ENCODE measurements around the gene PPP2R2C.

The PPP2R2C gene

DNA sequence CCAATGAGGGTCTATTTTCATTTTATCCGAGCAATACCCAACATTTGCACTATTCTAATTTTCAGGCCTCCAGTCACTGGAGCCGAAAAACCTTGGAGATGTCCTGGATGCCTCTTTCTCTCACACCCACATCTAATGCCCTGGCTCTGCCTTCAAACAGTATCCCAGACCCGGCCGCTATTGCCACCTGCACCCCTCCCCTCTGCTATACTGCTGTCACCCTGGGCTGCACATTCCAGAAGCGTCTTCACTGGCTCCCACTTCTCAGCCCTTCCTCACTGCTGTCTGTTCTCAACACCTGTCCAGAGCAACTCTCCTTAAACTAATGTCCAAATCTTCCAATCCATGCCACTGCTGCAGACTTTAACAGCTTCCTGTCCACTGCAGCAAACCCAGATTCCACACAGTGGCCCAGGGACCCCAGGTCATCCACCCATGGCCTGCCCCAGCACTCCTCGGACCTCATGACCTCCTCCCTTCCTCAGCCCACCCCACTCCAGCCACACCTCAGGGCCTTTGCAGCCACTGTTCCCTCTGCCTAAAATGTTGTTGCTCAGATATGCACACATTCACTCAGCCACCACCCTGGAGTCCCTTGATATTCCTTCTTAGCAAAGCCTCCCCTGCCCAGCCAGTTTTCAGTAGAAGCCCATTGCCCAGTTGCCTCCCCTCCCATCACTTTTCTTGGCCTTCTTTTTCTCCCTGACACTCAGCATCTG is 30.5 kb upstream of the PPP2R2C start (continued):
- TF ChIP-seq ZNF701 (tag by site-specific recombination; IDR thresholded peaks at IDR 0.05) (no peak), ZNF433 (tag by site-specific recombination; IDR thresholded peaks at IDR 0.05; ENCODE audit: low read depth) (no peak), ZSCAN23 (tag by site-specific recombination; IDR thresholded peaks at IDR 0.05) (no peak), ZBTB7A (tag by site-specific recombination; IDR thresholded peaks at IDR 0.05; ENCODE audit: low read depth) (no peak)
- TF ChIP-seq, protein P1, sequence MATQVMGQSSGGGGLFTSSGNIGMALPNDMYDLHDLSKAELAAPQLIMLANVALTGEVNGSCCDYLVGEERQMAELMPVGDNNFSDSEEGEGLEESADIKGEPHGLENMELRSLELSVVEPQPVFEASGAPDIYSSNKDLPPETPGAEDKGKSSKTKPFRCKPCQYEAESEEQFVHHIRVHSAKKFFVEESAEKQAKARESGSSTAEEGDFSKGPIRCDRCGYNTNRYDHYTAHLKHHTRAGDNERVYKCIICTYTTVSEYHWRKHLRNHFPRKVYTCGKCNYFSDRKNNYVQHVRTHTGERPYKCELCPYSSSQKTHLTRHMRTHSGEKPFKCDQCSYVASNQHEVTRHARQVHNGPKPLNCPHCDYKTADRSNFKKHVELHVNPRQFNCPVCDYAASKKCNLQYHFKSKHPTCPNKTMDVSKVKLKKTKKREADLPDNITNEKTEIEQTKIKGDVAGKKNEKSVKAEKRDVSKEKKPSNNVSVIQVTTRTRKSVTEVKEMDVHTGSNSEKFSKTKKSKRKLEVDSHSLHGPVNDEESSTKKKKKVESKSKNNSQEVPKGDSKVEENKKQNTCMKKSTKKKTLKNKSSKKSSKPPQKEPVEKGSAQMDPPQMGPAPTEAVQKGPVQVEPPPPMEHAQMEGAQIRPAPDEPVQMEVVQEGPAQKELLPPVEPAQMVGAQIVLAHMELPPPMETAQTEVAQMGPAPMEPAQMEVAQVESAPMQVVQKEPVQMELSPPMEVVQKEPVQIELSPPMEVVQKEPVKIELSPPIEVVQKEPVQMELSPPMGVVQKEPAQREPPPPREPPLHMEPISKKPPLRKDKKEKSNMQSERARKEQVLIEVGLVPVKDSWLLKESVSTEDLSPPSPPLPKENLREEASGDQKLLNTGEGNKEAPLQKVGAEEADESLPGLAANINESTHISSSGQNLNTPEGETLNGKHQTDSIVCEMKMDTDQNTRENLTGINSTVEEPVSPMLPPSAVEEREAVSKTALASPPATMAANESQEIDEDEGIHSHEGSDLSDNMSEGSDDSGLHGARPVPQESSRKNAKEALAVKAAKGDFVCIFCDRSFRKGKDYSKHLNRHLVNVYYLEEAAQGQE (tag by site-specific recombination; IDR thresholded peaks at IDR 0.05) = no peak
- TF ChIP-seq, protein P2, sequence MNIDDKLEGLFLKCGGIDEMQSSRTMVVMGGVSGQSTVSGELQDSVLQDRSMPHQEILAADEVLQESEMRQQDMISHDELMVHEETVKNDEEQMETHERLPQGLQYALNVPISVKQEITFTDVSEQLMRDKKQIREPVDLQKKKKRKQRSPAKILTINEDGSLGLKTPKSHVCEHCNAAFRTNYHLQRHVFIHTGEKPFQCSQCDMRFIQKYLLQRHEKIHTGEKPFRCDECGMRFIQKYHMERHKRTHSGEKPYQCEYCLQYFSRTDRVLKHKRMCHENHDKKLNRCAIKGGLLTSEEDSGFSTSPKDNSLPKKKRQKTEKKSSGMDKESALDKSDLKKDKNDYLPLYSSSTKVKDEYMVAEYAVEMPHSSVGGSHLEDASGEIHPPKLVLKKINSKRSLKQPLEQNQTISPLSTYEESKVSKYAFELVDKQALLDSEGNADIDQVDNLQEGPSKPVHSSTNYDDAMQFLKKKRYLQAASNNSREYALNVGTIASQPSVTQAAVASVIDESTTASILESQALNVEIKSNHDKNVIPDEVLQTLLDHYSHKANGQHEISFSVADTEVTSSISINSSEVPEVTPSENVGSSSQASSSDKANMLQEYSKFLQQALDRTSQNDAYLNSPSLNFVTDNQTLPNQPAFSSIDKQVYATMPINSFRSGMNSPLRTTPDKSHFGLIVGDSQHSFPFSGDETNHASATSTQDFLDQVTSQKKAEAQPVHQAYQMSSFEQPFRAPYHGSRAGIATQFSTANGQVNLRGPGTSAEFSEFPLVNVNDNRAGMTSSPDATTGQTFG (tag by site-specific recombination; IDR thresholded peaks at IDR 0.05; ENCODE audit: borderline replicate concordance) = no peak

DNA sequence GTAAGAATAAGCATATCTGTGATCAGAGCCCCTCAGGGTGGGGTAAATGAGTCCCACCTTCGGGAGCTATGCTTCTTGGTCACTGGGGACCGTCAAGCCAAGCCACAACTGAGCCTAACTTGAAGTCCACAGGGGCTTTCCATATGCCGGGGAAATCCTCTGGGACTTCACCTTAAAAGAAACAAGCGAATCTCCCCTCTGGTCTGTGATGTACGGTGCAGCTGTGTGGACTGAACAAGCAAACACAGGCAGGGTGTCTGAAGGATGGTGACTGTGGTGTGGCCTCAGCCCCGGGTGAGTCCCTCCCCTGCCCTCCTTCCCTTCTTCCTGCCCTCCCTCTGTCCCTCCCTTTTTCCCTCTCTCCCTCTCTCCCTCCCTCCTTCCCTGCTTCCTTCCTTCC is 29.7 kb upstream of the PPP2R2C start:
- ChIA-PET POLR2A (no interaction called here), CTCF (no interaction called here)
- TF ChIP-seq ZNF501 (tag by site-specific recombination; IDR thresholded peaks at IDR 0.05) (no peak), ZNF366 (tag by site-specific recombination; conservative IDR thresholded peaks at IDR 0.05) (0 out of 2 replicates have a peak, but pooled peaks have one; percentile 23)
- Histone ChIP-seq H3K4me1 (ENCODE audit: control insufficient read depth, insufficient read depth, low read length) (no peaks in the 10 kb centered on the region), H3K9me3 (ENCODE audit: control insufficient read depth, insufficient read depth, low read depth, low read length) (no peaks in the 10 kb centered on the region), H3K36me3 (ENCODE audit: control insufficient read depth in 2 of 2, insufficient read depth in 1 of 2, low read length in 2 of 2) (no peaks in the 10 kb centered on the region), H3K4me3 (ENCODE audit: low read depth, low read length) (no peak overlapping the region), H3K27ac (ENCODE audit: extremely low read depth, low read depth, low read length) (no peak overlapping the region)

DNA sequence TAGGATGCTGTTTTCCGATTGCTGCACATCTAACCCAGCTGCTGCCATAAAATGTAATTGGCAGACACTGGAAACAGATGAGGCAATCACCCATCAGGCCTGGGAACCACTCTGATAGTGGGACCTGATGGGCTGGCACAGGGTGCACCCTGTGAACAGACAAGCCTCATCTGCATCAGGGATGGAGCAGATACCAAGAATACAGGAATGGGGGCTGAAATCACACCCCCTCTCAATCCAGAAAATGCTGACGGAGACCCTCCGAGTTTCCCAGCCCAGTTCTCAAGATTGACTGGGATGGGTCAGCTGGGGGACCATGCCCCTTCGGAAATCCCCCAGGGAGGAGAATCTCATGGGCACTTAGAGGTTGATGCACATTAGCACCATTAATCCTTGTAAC is 28.8 kb upstream of the PPP2R2C start:
- no peak overlapping the region for H3K4me3 ChIP-seq (ENCODE audit: low read depth, low read length)
- no peaks in the 10 kb centered on the region for H3K36me3 ChIP-seq (ENCODE audit: control insufficient read depth in 2 of 2, insufficient read depth in 1 of 2, low read length in 2 of 2)
- H3K9me3 ChIP-seq (ENCODE audit: control insufficient read depth, insufficient read depth, low read depth, low read length) = no peaks in the 10 kb centered on the region
- no peaks in the 10 kb centered on the region for H3K4me1 ChIP-seq (ENCODE audit: control insufficient read depth, insufficient read depth, low read length)
- ChIA-PET POLR2A (no interaction called here), CTCF (no interaction called here)
- no peak overlapping the region for H3K27ac ChIP-seq (ENCODE audit: extremely low read depth, low read depth, low read length)
- TF ChIP-seq, protein P3, sequence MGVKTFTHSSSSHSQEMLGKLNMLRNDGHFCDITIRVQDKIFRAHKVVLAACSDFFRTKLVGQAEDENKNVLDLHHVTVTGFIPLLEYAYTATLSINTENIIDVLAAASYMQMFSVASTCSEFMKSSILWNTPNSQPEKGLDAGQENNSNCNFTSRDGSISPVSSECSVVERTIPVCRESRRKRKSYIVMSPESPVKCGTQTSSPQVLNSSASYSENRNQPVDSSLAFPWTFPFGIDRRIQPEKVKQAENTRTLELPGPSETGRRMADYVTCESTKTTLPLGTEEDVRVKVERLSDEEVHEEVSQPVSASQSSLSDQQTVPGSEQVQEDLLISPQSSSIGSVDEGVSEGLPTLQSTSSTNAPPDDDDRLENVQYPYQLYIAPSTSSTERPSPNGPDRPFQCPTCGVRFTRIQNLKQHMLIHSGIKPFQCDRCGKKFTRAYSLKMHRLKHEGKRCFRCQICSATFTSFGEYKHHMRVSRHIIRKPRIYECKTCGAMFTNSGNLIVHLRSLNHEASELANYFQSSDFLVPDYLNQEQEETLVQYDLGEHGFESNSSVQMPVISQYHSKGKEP (tag by site-specific recombination; IDR thresholded peaks at IDR 0.05) = no peak
- TF ChIP-seq ZNF239 (tag by site-specific recombination; IDR thresholded peaks at IDR 0.05) = no peak
- no peak for TF ChIP-seq ZNF341 (tag by site-specific recombination; IDR thresholded peaks at IDR 0.05; ENCODE audit: low read depth)
- TF ChIP-seq ZNF560 (tag by site-specific recombination; IDR thresholded peaks at IDR 0.05; ENCODE audit: borderline replicate concordance) = no peak
- no peak for TF ChIP-seq ZNF48 (tag by site-specific recombination; IDR thresholded peaks at IDR 0.05)
- TF ChIP-seq WT1 (tag by site-specific recombination; IDR thresholded peaks at IDR 0.05) = no peak
- no peak for TF ChIP-seq MZF1 (tag by site-specific recombination; IDR thresholded peaks at IDR 0.05; ENCODE audit: borderline replicate concordance)
- no peak for TF ChIP-seq ZXDB (tag by site-specific recombination; IDR thresholded peaks at IDR 0.05)
- TF ChIP-seq, protein P4, sequence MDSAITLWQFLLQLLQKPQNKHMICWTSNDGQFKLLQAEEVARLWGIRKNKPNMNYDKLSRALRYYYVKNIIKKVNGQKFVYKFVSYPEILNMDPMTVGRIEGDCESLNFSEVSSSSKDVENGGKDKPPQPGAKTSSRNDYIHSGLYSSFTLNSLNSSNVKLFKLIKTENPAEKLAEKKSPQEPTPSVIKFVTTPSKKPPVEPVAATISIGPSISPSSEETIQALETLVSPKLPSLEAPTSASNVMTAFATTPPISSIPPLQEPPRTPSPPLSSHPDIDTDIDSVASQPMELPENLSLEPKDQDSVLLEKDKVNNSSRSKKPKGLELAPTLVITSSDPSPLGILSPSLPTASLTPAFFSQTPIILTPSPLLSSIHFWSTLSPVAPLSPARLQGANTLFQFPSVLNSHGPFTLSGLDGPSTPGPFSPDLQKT (IDR thresholded peaks at IDR 0.05; ENCODE audit: borderline replicate concordance, low read depth, low read length) = no peak
- TF ChIP-seq, protein P5, sequence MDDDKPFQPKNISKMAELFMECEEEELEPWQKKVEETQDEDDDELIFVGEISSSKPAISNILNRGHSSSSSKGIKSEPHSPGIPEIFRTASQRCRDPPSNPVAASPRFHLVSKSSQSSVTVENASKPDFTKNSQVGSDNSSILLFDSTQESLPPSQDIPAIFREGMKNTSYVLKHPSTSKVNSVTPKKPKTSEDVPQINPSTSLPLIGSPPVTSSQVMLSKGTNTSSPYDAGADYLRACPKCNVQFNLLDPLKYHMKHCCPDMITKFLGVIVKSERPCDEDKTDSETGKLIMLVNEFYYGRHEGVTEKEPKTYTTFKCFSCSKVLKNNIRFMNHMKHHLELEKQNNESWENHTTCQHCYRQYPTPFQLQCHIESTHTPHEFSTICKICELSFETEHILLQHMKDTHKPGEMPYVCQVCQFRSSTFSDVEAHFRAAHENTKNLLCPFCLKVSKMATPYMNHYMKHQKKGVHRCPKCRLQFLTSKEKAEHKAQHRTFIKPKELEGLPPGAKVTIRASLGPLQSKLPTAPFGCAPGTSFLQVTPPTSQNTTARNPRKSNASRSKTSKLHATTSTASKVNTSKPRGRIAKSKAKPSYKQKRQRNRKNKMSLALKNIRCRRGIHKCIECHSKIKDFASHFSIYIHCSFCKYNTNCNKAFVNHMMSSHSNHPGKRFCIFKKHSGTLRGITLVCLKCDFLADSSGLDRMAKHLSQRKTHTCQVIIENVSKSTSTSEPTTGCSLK (tag by site-specific recombination; IDR thresholded peaks at IDR 0.05) = no peak
- no peak for TF ChIP-seq OVOL3 (tag by site-specific recombination; IDR thresholded peaks at IDR 0.05)
- TF ChIP-seq ZNF837 (tag by site-specific recombination; IDR thresholded peaks at IDR 0.05) = no peak
- no peak for TF ChIP-seq YY1 (tag by site-specific recombination; IDR thresholded peaks at IDR 0.05)
